ENCODE results near the gene TMEM178B. TPM values are rescaled to one million over a fixed set of nuclear protein-coding genes. Genes with fewer than 3 reads are reported as not detected.

TMEM178B gene
- total and polyA plus RNA-seq, 7 donors: 0.13 to 4.8 (median 1.6) TPM

DNA sequence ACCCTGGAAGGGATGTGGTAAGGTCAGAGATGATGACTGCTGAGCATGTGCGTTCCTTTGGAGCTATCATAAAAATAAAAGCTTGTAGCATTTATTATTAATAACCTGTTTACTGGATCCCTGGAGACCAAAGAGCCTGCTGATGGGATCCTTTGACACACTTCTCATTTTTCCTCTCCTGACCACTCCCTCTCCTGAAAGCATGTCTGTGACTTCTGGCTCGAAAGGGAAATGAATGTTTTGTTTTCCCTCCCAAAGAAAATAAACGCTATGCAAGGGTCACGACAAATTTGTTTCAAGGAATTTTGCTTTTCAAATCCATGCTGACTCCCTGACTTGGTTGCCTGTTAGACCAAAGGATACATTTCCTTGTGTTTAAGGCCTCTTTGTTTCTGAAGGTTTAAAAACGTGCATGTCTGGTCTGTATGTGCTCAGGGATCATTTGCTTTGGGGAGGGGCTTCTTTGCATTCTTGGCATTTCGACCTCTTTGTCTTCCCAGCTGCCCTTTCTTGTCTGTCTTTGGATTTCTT, 292.3 kb downstream of the TMEM178B start:
- WGBS, 3 donors: 11 to 18% (median 17%) methylated on average over 6 of the region's 6 CpGs
- Histone ChIP-seq H3K27me3 (ENCODE audit: insufficient read depth in 3 of 3, low read length in 2 of 3) (no peaks in the 10 kb centered on the region), H3K36me3 (ENCODE audit: insufficient read depth in 1 of 2, low read depth in 1 of 2) (no peaks in the 10 kb centered on the region), H3K9me3 (no peaks in the 10 kb centered on the region), H3K27ac (peak overlapping the region; percentile 76), H3K4me1 (peaks cover 24% of the 10 kb centered on the region), H3K4me3 (no peak overlapping the region)
- peak; percentile 39 to 86 (median 70) for ATAC-seq
- no peak for DNase-seq
- TF ChIP-seq, protein P1, sequence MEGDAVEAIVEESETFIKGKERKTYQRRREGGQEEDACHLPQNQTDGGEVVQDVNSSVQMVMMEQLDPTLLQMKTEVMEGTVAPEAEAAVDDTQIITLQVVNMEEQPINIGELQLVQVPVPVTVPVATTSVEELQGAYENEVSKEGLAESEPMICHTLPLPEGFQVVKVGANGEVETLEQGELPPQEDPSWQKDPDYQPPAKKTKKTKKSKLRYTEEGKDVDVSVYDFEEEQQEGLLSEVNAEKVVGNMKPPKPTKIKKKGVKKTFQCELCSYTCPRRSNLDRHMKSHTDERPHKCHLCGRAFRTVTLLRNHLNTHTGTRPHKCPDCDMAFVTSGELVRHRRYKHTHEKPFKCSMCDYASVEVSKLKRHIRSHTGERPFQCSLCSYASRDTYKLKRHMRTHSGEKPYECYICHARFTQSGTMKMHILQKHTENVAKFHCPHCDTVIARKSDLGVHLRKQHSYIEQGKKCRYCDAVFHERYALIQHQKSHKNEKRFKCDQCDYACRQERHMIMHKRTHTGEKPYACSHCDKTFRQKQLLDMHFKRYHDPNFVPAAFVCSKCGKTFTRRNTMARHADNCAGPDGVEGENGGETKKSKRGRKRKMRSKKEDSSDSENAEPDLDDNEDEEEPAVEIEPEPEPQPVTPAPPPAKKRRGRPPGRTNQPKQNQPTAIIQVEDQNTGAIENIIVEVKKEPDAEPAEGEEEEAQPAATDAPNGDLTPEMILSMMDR (IDR thresholded peaks at IDR 0.05): no peak
- intact Hi-C loops (cut with DNase I): no loop called here

DNA sequence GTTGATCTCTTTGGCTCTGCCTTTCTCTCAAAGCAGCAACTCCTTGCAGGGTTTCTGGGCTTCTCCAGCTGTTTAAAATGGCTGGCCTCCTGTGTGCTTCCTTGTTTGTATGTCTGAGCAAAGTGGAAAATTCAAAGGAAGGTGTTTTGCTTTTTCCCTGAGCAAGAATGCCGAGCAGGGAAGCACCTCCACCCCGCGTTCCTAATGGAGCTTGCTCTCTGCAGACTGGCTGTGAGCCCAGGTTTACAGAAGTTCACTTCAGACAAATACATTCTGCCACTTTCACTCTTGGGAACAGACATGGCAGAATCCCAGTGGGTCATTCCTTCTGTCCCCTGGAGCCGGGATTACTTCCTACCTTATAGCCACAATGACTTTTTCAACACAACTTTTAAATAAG, 295.6 kb downstream of the TMEM178B start:
- WGBS, 3 donors: 11 to 37% (median 15%) methylated on average over 4 of the region's 4 CpGs
- Histone ChIP-seq H3K36me3 (ENCODE audit: insufficient read depth in 1 of 2, low read depth in 1 of 2) (no peaks in the 10 kb centered on the region), H3K4me1 (peaks cover 19% of the 10 kb centered on the region), H3K9me3 (no peaks in the 10 kb centered on the region), H3K27ac (peak overlapping the region; percentile 36), H3K27me3 (ENCODE audit: insufficient read depth in 3 of 3, low read length in 2 of 3) (no peaks in the 10 kb centered on the region), H3K4me3 (no peak overlapping the region)
- DNase-seq (no peak), ATAC-seq (peak in 2 of 4 donors; percentile 41 to 62)
- intact Hi-C loops (cut with DNase I): no loop called here
- TF ChIP-seq, protein P1 (IDR thresholded peaks at IDR 0.05): no peak

DNA sequence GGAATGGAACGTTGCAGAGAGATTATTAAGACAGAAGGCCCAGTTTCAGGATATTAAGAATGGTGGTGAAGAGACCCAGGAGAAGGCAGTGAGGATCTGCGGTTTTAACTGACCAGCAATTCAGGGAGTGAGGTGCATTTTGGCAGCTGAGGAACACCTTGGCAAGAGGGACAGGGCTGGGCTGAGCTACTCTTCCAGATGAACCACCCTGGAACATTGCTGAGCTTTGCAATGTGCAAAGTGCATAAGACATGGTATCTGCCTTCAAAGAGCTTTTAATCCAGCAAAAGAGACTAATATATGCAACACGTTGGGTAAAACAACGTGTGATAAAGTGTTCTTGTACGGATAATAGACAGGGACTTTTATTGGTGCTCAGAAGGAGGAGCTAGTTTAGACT, 296.3 kb downstream of the TMEM178B start:
- 34 to 70% (median 59%) methylated on average over 5 of the region's 5 CpGs for WGBS, 3 donors
- Histone ChIP-seq H3K4me1 (peaks cover 19% of the 10 kb centered on the region), H3K27me3 (ENCODE audit: insufficient read depth in 3 of 3, low read length in 2 of 3) (no peaks in the 10 kb centered on the region), H3K4me3 (no peak overlapping the region), H3K27ac (peak overlapping the region; percentile 36), H3K9me3 (no peaks in the 10 kb centered on the region), H3K36me3 (ENCODE audit: insufficient read depth in 1 of 2, low read depth in 1 of 2) (no peaks in the 10 kb centered on the region)
- peak in 2 of 4 donors; percentile 55 to 74 for ATAC-seq
- intact Hi-C loops (cut with DNase I): no loop called here
- TF ChIP-seq, protein P1 (IDR thresholded peaks at IDR 0.05): no peak
- no peak for DNase-seq

DNA sequence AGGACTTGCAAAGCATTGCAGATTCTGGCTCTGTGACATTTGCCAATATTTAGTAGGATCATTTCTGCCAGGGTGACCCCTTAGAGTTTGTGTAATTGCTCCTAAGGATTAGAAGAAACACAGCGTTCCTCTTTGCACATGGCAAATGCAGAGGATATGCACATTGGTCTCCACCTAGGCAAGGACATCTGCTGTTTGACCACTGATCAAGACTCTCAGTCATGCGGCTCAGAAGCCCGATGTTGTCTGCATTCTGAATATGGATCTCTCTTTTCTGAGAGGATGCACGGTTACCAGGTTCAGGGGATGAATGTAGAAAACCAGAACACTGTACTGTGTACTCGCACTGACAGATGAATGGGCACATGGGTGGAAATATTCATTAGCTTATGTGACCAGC, 296.8 kb downstream of the TMEM178B start:
- no peak overlapping the region for H3K4me3 ChIP-seq
- intact Hi-C loops (cut with DNase I): no loop called here
- no peaks in the 10 kb centered on the region for H3K36me3 ChIP-seq (ENCODE audit: insufficient read depth in 1 of 2, low read depth in 1 of 2)
- 71 to 91% (median 90%) methylated on average over 5 of the region's 5 CpGs for WGBS, 3 donors
- H3K27me3 ChIP-seq (ENCODE audit: insufficient read depth in 3 of 3, low read length in 2 of 3): no peaks in the 10 kb centered on the region
- no peak for ATAC-seq
- H3K27ac ChIP-seq: no peak overlapping the region
- no peaks in the 10 kb centered on the region for H3K9me3 ChIP-seq
- TF ChIP-seq, protein P1 (IDR thresholded peaks at IDR 0.05): no peak
- H3K4me1 ChIP-seq: peaks cover 15% of the 10 kb centered on the region
- no peak for DNase-seq

DNA sequence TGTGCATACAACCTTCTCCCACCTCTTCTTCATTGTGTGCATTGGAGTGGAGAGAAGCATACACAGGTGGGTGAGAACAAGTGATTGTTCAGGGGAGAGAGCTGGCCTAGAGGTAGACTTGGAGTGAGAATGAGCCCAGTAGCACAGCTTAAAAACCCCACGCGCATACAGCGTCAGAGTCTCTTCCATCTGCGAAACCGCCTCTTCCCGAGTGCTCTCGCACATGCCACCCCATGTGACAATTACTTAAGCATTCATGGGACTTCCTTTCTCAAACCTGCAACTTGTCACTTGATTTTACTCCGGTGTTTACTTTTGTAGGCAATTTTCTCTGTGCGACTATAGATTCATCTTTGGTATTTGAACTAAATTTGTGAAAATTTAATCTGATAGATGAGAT, 300.6 kb downstream of the TMEM178B start:
- Histone ChIP-seq H3K4me1 (peaks cover 5% of the 10 kb centered on the region), H3K27ac (no peak overlapping the region), H3K4me3 (no peak overlapping the region), H3K9me3 (no peaks in the 10 kb centered on the region), H3K36me3 (ENCODE audit: insufficient read depth in 1 of 2, low read depth in 1 of 2) (no peaks in the 10 kb centered on the region), H3K27me3 (ENCODE audit: insufficient read depth in 3 of 3, low read length in 2 of 3) (no peaks in the 10 kb centered on the region)
- WGBS, 3 donors: 94 to 97% (median 96%) methylated on average over 9 of the region's 9 CpGs
- ATAC-seq: no peak
- TF ChIP-seq, protein P1 (IDR thresholded peaks at IDR 0.05): no peak
- no peak for DNase-seq
- intact Hi-C loops (cut with DNase I): no loop called here

Data from psoas muscle (tissue), 8 donors.